Measurements from ENCODE around the gene DUS2.

- TF ChIP-seq POLR2A (IDR thresholded peaks at IDR 0.05) (no peak), CTCF (IDR thresholded peaks at IDR 0.05) (no peak), POLR2AphosphoS5 (IDR thresholded peaks at IDR 0.05) (no peak)
Measured at GRCh38 chr16:68078701-68079375, 55.8 kb downstream of the DUS2 start.

All from stomach (tissue), 4 donors.